H1 (cell line): ENCODE measurements around the gene PCDHGB5. TPM values are rescaled to one million over a fixed set of nuclear protein-coding genes. Genes with fewer than 3 reads are reported as not detected.

Source experiments
- CTCF ChIA-PET: fragments of 300-600 bp; sonication (Branson Sonifier 250); formaldehyde crosslinking; loops from one replicate; lab custom pipeline; 2021; ENCODE audit not compliant: partially characterized antibody; lab: Charles Lee
- POLR2A ChIA-PET: fragments of 300-600 bp; sonication (Branson Sonifier 250); formaldehyde crosslinking; loops from one replicate; lab custom pipeline; 2021; ENCODE audit warnings: inconsistent platforms; ENCODE audit not compliant: partially characterized antibody; lab: Charles Lee
- DNase-seq, 2 experiments: peaks; one replicate each; pipeline versions ENCODE4 v3.0.0 to v3.0.0-alpha.2; 2010 to 2022; ENCODE audit warnings: low spot score in 2 of 2, low read depth in 1 of 2, mixed read lengths in 1 of 2
- FAIRE-seq: peaks from 2 replicates; lab custom pipeline; 2011; peaks lifted over from hg19 to GRCh38; lab: Jason Lieb, UNC
- H2AFZ ChIP-seq: 2 replicates; pipeline ENCODE4 v1.8.1; 2012; ENCODE audit warnings: low read length, inconsistent platforms
- H2AK5ac ChIP-seq: 2 replicates; pipeline ENCODE4 v1.6.1; 2013; ENCODE audit warnings: low read depth, low read length
- H2BK120ac ChIP-seq: replicated peaks from 2 replicates; pipeline ENCODE3; 2013; ENCODE audit warnings: low read depth, low read length, inconsistent platforms
- H2BK12ac ChIP-seq: 2 replicates; pipeline ENCODE4 v1.6.1; 2013; ENCODE audit warnings: low read depth, low read length
- H2BK15ac ChIP-seq: 2 replicates; pipeline ENCODE4 v1.6.1; 2013; ENCODE audit warnings: low read length
- H2BK20ac ChIP-seq: 2 replicates; pipeline ENCODE4 v1.6.1; 2013; ENCODE audit warnings: low read length
- H2BK5ac ChIP-seq: 2 replicates; pipeline ENCODE4 v1.6.1; 2013; ENCODE audit warnings: low read depth, low read length
- H3K14ac ChIP-seq: 2 replicates; pipeline ENCODE4 v1.6.1; 2013; ENCODE audit warnings: inconsistent platforms; ENCODE audit not compliant: insufficient read length
- H3K18ac ChIP-seq: 2 replicates; pipeline ENCODE4 v1.6.1; 2013; ENCODE audit warnings: low read length; ENCODE audit errors: extremely low read depth
- H3K23ac ChIP-seq: 2 replicates; pipeline ENCODE4 v1.6.1; 2013; ENCODE audit warnings: inconsistent platforms; ENCODE audit not compliant: insufficient read length
- H3K23me2 ChIP-seq: 2 replicates; pipeline ENCODE4 v1.6.1; 2013; ENCODE audit warnings: low read depth, low read length
- H3K27ac ChIP-seq: 2 replicates; pipeline ENCODE4 v1.6.1; 2011; ENCODE audit warnings: low read depth, low read length, inconsistent platforms
- H3K27me3 ChIP-seq, 4 experiments: replicated peaks in 1 of 4; 1 replicate in 1 of 4; 2 replicates in 3 of 4; pipeline versions ENCODE4 v1.6.1 to v1.8.1; 2011 to 2013; ENCODE audit warnings: low read length in 3 of 4, mild to moderate bottlenecking in 3 of 4, inconsistent platforms in 2 of 4, mixed read lengths in 2 of 4, moderate library complexity in 1 of 4; ENCODE audit not compliant: control insufficient read depth in 3 of 4, insufficient read depth in 3 of 4; ENCODE audit errors: extremely low read depth in 1 of 4
- H3K36me3 ChIP-seq, 4 experiments: 2 replicates each; pipeline versions ENCODE4 v1.6.1 to v1.8.1; 2011 to 2013; ENCODE audit warnings: mild to moderate bottlenecking in 4 of 4, low read length in 3 of 4, moderate library complexity in 2 of 4, control low read depth in 1 of 4, inconsistent platforms in 1 of 4; ENCODE audit not compliant: insufficient read depth in 4 of 4, control insufficient read depth in 2 of 4
- H3K4ac ChIP-seq: replicated peaks from 2 replicates; pipeline ENCODE3; 2013; ENCODE audit warnings: low read length, low read depth, mixed read lengths, inconsistent platforms; ENCODE audit not compliant: insufficient read length
- H3K4me1 ChIP-seq, 4 experiments: replicated peaks in 1 of 4; 1 replicate in 1 of 4; 2 replicates in 3 of 4; pipeline versions ENCODE4 v1.6.1 to v1.8.1; 2011 to 2013; ENCODE audit warnings: low read length in 3 of 4, inconsistent platforms in 2 of 4, mixed read lengths in 1 of 4; ENCODE audit not compliant: insufficient read depth in 4 of 4, control insufficient read depth in 3 of 4
- H3K4me2 ChIP-seq, 2 experiments: 2 replicates each; pipeline versions ENCODE4 v1.6.1 to v1.8.1; 2011 to 2013; ENCODE audit warnings: low read depth in 2 of 2, low read length in 2 of 2, control low read depth in 1 of 2, inconsistent platforms in 1 of 2, mild to moderate bottlenecking in 1 of 2; ENCODE audit not compliant: insufficient read depth in 1 of 2
- H3K4me3 ChIP-seq, 4 experiments: fragments of 200-600, 300-600 bp in 1 of 4; sonication (generic), shearing (Covaris generic), sonication (Bioruptor Twin) in 1 of 4; 2 replicates each; pipeline versions ENCODE4 v1.5.1 to v1.8.1; 2011 to 2016; ENCODE audit warnings: low read length in 4 of 4, low read depth in 3 of 4, control low read depth in 2 of 4, inconsistent platforms in 2 of 4, mild to moderate bottlenecking in 2 of 4, mixed read lengths in 1 of 4, moderate library complexity in 1 of 4; ENCODE audit not compliant: insufficient read depth in 2 of 4; ENCODE audit errors: extremely low read depth in 1 of 4
- H3K56ac ChIP-seq: replicated peaks from 2 replicates; pipeline ENCODE3; 2013; ENCODE audit warnings: low read depth, mild to moderate bottlenecking, mixed read lengths, low read length, inconsistent platforms; ENCODE audit not compliant: insufficient read length
- H3K79me1 ChIP-seq: 2 replicates; pipeline ENCODE4 v1.6.1; 2013; ENCODE audit warnings: low read depth, low read length, control low read depth
- H3K79me2 ChIP-seq, 2 experiments: 2 replicates each; pipeline versions ENCODE4 v1.6.1 to v1.8.1; 2012 to 2013; ENCODE audit warnings: low read length in 2 of 2, mild to moderate bottlenecking in 2 of 2, inconsistent platforms in 1 of 2; ENCODE audit not compliant: insufficient read depth in 2 of 2, control insufficient read depth in 1 of 2
- H3K9ac ChIP-seq, 4 experiments: replicated peaks in 1 of 4; 1 replicate in 1 of 4; 2 replicates in 3 of 4; pipeline versions ENCODE4 v1.6.1 to v1.8.1; 2011 to 2013; ENCODE audit warnings: low read depth in 3 of 4, low read length in 3 of 4, control low read depth in 2 of 4, mild to moderate bottlenecking in 2 of 4, moderate library complexity in 2 of 4, inconsistent platforms in 1 of 4; ENCODE audit errors: extremely low read depth in 1 of 4
- H3K9me3 ChIP-seq, 2 experiments: 2 replicates each; pipeline versions ENCODE4 v1.6.1 to v1.8.1; 2012 to 2013; ENCODE audit warnings: mild to moderate bottlenecking in 2 of 2, moderate library complexity in 2 of 2, control low read depth in 1 of 2, inconsistent platforms in 1 of 2, low read depth in 1 of 2, low read length in 1 of 2, mixed read lengths in 1 of 2; ENCODE audit not compliant: insufficient read depth in 2 of 2
- H4K20me1 ChIP-seq, 2 experiments: replicated peaks in 1 of 2; 2 replicates each; pipeline versions ENCODE3 to v1.8.1; 2011 to 2013; ENCODE audit warnings: inconsistent platforms in 2 of 2, low read length in 2 of 2, mild to moderate bottlenecking in 1 of 2; ENCODE audit not compliant: insufficient read depth in 2 of 2, control insufficient read depth in 1 of 2
- H4K5ac ChIP-seq: 2 replicates; pipeline ENCODE4 v1.6.1; 2013; ENCODE audit warnings: low read length, low read depth, mixed read lengths, inconsistent platforms; ENCODE audit not compliant: insufficient read length
- H4K8ac ChIP-seq: 2 replicates; pipeline ENCODE4 v1.8.0; 2013; ENCODE audit warnings: mild to moderate bottlenecking, moderate library complexity, low read length, inconsistent platforms; ENCODE audit not compliant: insufficient read depth; ENCODE audit errors: extremely low read depth
- H4K91ac ChIP-seq: replicated peaks from 2 replicates; pipeline ENCODE3; 2013; ENCODE audit warnings: low read length, mixed read lengths, inconsistent platforms; ENCODE audit not compliant: insufficient read length
- CEBPB ChIP-seq: IDR thresholded peaks from 2 replicates; pipeline ENCODE4 v1.6.1; 2012; ENCODE audit warnings: low read depth, low read length
- JUN ChIP-seq: IDR thresholded peaks from 2 replicates; pipeline ENCODE4 v1.6.1; 2011; ENCODE audit warnings: low read depth, mild to moderate bottlenecking, improper control_type of control experiment, low read length
- WGBS, 2 experiments: shearing (Covaris generic) in 1 of 2; methylation state at CpG; one replicate each; pipeline versions ENCODE4 v1.1.6 to v1.1.7; 2013 to 2015; ENCODE audit warnings: low lambda C conversion rate in 2 of 2, mixed read lengths in 2 of 2, inconsistent platforms in 1 of 2, low coverage in 1 of 2, missing lambda C conversion rate in 1 of 2; ENCODE audit not compliant: insufficient replicate concordance in 2 of 2, insufficient coverage in 1 of 2, insufficient read length in 1 of 2; ENCODE audit errors: extremely low coverage in 1 of 2, missing lambda C conversion rate in 1 of 2; 5-methylcytosine and 5-hydroxymethylcytosine counted together
- polyA plus RNA-seq, 7 experiments: library from polyadenylated mRNA; depleted of rRNA in 3 of 7; stranded (reverse) in 5 of 7; unstranded in 2 of 7; fragments of >200 nt in 5 of 7; fragments of 200-250 nt in 2 of 7; gene quantifications; 1 replicate in 5 of 7; 2 replicates in 1 of 7; 4 replicates in 1 of 7; pipeline versions ENCODE4 v1.2.1 to v1.2.3, GENCODE V29; 2011 to 2013; ENCODE audit warnings: missing spikeins in 2 of 7, mixed read lengths in 2 of 7
- total RNA-seq: library from RNA; stranded (reverse); fragmentation: NEBNext Ultra II Directional; extraction: Animal tissue kit (Norgen Biotek cat#: 25700); gene quantifications from 2 replicates; pipeline ENCODE4 v1.2.1, GENCODE V29; 2021

Gene PCDHGB5
- total and polyA plus RNA-seq, 2 of the 8 experiments (the other 6 are each of a cell fraction or from before 2014, with no cell fraction given): 1.1 to 2.6 TPM

GRCh38 chr5:141388661-141389060, 9.1 kb upstream of the PCDHGB5 start:
- H2AK5ac ChIP-seq: no peak overlapping the region
- H3K9ac ChIP-seq: no peak overlapping the region
- no peak for FAIRE-seq
- DNase-seq: no peak
- H2AFZ ChIP-seq: no peak overlapping the region
- H2BK20ac ChIP-seq: no peak overlapping the region
- TF ChIP-seq CEBPB: peak; percentile 95
- TF ChIP-seq JUN: no peak
- 96% methylated on average over 10 of the region's 10 CpGs; no CpG with 5 or more reads in 1 of the 2 experiments for WGBS, 2 experiments
- no peak overlapping the region for H3K4ac ChIP-seq
- no peaks in the 10 kb centered on the region for H3K79me1 ChIP-seq
- no peak overlapping the region for H2BK120ac ChIP-seq
- H4K8ac ChIP-seq: no peak overlapping the region
- H3K36me3 ChIP-seq: peaks cover 3 to 29% (median 14%) of the 10 kb centered on the region in 4 experiments; a peak in 7 of 8 replicates
- no peaks in the 10 kb centered on the region for H4K20me1 ChIP-seq
- H3K4me1 ChIP-seq: no peaks in the 10 kb centered on the region
- H2BK5ac ChIP-seq: no peak overlapping the region
- no peak overlapping the region for H4K91ac ChIP-seq
- no peak overlapping the region for H3K14ac ChIP-seq
- H3K23me2 ChIP-seq: no peaks in the 10 kb centered on the region; the same call in 1 of the 2 replicates
- peaks cover 46 to 49% of the 10 kb centered on the region in 2 experiments for H3K9me3 ChIP-seq
- H3K79me2 ChIP-seq: no peaks in the 10 kb centered on the region
- H2BK12ac ChIP-seq: no peak overlapping the region
- H3K56ac ChIP-seq: no peak overlapping the region
- ChIA-PET POLR2A (interaction anchor here (1.0 kb wide), 2 partner anchors 8 to 125 kb away, joined by 3 read pairs; no protein-coding TSS in a partner anchor), CTCF (interaction anchor here (0.9 to 8.7 kb wide), 16 partner anchors 12 to 207 kb away, joined by 3 to 68 read pairs (median 8); partner anchors contain the start of genes PCDHB10, PCDHB16, PCDHGA10 and PCDHGA2)
- H2BK15ac ChIP-seq: no peak overlapping the region
- H3K18ac ChIP-seq: no peak overlapping the region
- H4K5ac ChIP-seq: no peak overlapping the region
- no peak overlapping the region for H3K23ac ChIP-seq
- H3K4me3 ChIP-seq: peak overlapping the region in 1 of 4 experiments; percentile 36; a peak in 1 of 8 replicates
- no peak overlapping the region for H3K27ac ChIP-seq
- no peaks in the 10 kb centered on the region; a peak in 1 of 7 replicates for H3K27me3 ChIP-seq
- no peak overlapping the region; a peak in 1 of 4 replicates for H3K4me2 ChIP-seq
